ENCODE measurements around the gene POM121C.
"Not testable (repeated sequence)": the region's sequence is repeated elsewhere in the genome, so short reads cannot be mapped to it uniquely, and the experiment has no call there.

Gene POM121C

GRCh38 chr7:75374519-75375317 is 111.4 kb downstream of the POM121C start:
- DNase-seq, result not testable (repeated sequence)

DNA sequence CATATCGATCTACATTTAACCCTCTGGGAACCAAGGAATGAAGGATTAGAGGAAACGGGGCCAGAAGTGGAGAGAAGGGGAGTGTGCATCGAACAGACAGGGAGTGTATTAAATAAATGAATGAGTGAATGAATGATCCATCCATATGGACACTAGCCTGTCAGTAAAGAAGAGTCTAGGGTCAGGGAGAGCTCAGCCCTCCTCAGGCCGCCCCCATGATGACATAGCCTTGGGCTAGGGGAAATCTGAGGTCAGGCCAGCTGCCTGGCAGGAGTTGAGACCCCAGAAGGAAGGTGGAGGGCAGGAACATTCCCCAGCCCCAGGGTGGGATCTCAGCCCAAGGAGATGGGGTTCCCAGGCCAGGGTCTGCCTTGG is 112.0 kb downstream of the POM121C start:
- not testable (repeated sequence) for DNase-seq

- not testable (repeated sequence) for DNase-seq
Observed at GRCh38 chr7:75367313-75367712, 118.8 kb downstream of the POM121C start.
